Astrocyte (in vitro differentiated cells and primary cell): ENCODE measurements around the gene AKAP8L. TPM values are rescaled to one million over a fixed set of nuclear protein-coding genes. Genes with fewer than 3 reads are reported as not detected.

Experiments used
- DNase-seq: peaks from one replicate; pipeline ENCODE4 v3.0.0-alpha.2; 2010; ENCODE audit warnings: low read depth
- FAIRE-seq: peaks from 2 replicates; lab custom pipeline; 2011; peaks lifted over from hg19 to GRCh38; lab: Jason Lieb, UNC
- H2AFZ ChIP-seq: 2 replicates; pipeline ENCODE4 v1.6.0; 2012; ENCODE audit warnings: low read depth, low read length, inconsistent platforms
- H3K27ac ChIP-seq: 2 replicates; pipeline ENCODE4 v1.5.1; 2011; ENCODE audit warnings: low read depth, low read length, inconsistent platforms
- H3K27me3 ChIP-seq: 2 replicates; pipeline ENCODE4 v1.6.0; 2011; ENCODE audit warnings: low read length, inconsistent platforms; ENCODE audit not compliant: insufficient read depth
- H3K36me3 ChIP-seq: 2 replicates; pipeline ENCODE4 v1.5.1; 2011; ENCODE audit warnings: low read length, inconsistent platforms; ENCODE audit not compliant: insufficient read depth
- H3K4me1 ChIP-seq: 2 replicates; pipeline ENCODE4 v1.5.1; 2011; ENCODE audit warnings: low read length, inconsistent platforms; ENCODE audit not compliant: insufficient read depth
- H3K4me2 ChIP-seq: 2 replicates; pipeline ENCODE4 v1.6.0; 2012; ENCODE audit warnings: low read length, inconsistent platforms
- H3K4me3 ChIP-seq: 2 replicates; pipeline ENCODE4 v1.5.1; 2011; ENCODE audit warnings: low read depth, mild to moderate bottlenecking, low read length, inconsistent platforms; ENCODE audit not compliant: insufficient read depth
- H3K79me2 ChIP-seq: 2 replicates; pipeline ENCODE4 v1.6.0; 2012; ENCODE audit warnings: mild to moderate bottlenecking, low read length, inconsistent platforms; ENCODE audit not compliant: insufficient read depth
- H3K9ac ChIP-seq: 2 replicates; pipeline ENCODE4 v1.6.0; 2012; ENCODE audit warnings: mild to moderate bottlenecking, low read length, inconsistent platforms
- H3K9me3 ChIP-seq: 2 replicates; pipeline ENCODE4 v1.5.1; 2012; ENCODE audit warnings: low read depth, mild to moderate bottlenecking, low read length, inconsistent platforms; ENCODE audit not compliant: insufficient read depth
- H4K20me1 ChIP-seq: 2 replicates; pipeline ENCODE4 v1.6.0; 2012; ENCODE audit warnings: low read length, inconsistent platforms; ENCODE audit not compliant: insufficient read depth
- H3K27ac Mint-ChIP-seq: one replicate; pipeline ENCODE4 v1.8.0; 2021; ENCODE audit warnings: mild to moderate bottlenecking, mixed read lengths; ENCODE audit not compliant: unreplicated experiment
- H3K27me3 Mint-ChIP-seq: one replicate; pipeline ENCODE4 v1.8.0; 2021; ENCODE audit warnings: low read depth, mixed read lengths; ENCODE audit not compliant: unreplicated experiment
- H3K36me3 Mint-ChIP-seq: one replicate; pipeline ENCODE4 v1.8.0; 2021; ENCODE audit warnings: low read depth, mixed read lengths; ENCODE audit not compliant: unreplicated experiment
- H3K4me1 Mint-ChIP-seq: one replicate; pipeline ENCODE4 v1.8.0; 2021; ENCODE audit warnings: low read depth, mixed read lengths; ENCODE audit not compliant: unreplicated experiment
- H3K4me3 Mint-ChIP-seq: one replicate; pipeline ENCODE4 v1.8.0; 2021; ENCODE audit warnings: mild to moderate bottlenecking, moderate library complexity, mixed read lengths; ENCODE audit not compliant: unreplicated experiment
- H3K9me3 Mint-ChIP-seq: one replicate; pipeline ENCODE4 v1.8.0; 2021; ENCODE audit warnings: mild to moderate bottlenecking, mixed read lengths; ENCODE audit not compliant: unreplicated experiment
- EZH2 ChIP-seq: IDR thresholded peaks from 2 replicates; pipeline ENCODE4 v1.6.1; 2012; ENCODE audit warnings: mild to moderate bottlenecking, low read length, inconsistent platforms; ENCODE audit not compliant: insufficient read depth
- total RNA-seq: library from RNA; stranded (reverse); gene quantifications from 2 replicates; pipeline ENCODE4 v1.2.1, GENCODE V29; 2021
- TF ChIP-seq, protein P1 (sequence below): IDR thresholded peaks from 2 replicates; pipeline ENCODE4 v1.5.1; 2011; ENCODE audit warnings: low read depth, mild to moderate bottlenecking, inconsistent platforms, low read length, moderate library complexity; ENCODE audit not compliant: insufficient read depth

AKAP8L gene
- total RNA-seq, 1 donor from 2014 or later = 101 TPM

DNA sequence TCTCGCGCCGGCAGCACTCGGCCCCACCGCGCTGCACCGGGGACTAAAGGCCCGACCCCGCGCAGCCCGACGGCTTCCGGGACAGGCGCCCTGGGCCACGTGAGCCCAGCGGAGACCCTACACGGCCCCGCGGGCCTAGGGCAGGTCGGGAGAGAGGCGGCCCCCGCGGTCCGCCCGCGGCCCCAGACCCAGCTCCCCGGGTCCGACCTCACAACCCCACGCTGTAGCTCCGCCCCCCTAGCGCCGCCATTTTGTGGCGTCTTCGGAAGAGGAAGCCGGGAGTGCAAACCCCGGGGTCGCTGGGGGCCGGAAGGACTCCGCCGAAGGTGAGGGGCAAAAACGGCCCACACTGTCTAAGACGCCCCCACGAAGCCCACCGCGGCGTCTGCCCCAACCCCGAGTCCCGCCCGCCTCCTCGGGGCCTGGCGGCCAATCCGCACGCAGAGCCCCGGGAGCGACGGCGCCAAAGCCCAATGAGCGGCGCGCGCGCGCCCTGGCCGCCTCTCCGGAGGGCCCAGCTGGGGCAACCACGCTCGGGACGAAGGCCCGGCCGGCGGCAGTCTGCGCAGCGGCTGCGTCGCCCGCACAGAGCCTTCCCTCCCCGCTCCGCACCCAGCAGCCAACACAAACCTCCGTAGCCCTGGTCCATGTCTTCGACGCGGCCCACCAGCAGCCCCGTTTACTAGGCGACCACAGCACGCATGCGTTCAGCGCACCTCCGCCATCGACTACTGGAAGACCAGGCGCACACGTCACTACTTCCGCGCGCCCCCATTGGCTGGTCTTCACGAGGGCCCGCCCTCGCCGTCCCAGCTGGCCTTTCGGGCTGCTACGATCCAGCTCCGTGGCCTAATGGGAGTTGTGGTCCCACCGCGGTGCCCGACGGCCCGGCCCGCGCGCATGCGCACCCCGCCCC is 39.4 kb downstream of the AKAP8L start, which contains the start of gene AKAP8:
AKAP8 (minus strand) TSS at position 705 of the 916 bp plus-strand sequence; CDS start at position 649, 56 bp downstream.
- H3K36me3 Mint-ChIP-seq = no peaks in the 10 kb centered on the region
- peak within 1 kb of the TSS; percentile 97 for H3K4me3 Mint-ChIP-seq
- no peaks in the 10 kb centered on the region for H3K9me3 ChIP-seq
- peaks cover 55% of the 10 kb centered on the region for H3K79me2 ChIP-seq
- TF ChIP-seq EZH2 = no peak
- TF ChIP-seq, protein P1, sequence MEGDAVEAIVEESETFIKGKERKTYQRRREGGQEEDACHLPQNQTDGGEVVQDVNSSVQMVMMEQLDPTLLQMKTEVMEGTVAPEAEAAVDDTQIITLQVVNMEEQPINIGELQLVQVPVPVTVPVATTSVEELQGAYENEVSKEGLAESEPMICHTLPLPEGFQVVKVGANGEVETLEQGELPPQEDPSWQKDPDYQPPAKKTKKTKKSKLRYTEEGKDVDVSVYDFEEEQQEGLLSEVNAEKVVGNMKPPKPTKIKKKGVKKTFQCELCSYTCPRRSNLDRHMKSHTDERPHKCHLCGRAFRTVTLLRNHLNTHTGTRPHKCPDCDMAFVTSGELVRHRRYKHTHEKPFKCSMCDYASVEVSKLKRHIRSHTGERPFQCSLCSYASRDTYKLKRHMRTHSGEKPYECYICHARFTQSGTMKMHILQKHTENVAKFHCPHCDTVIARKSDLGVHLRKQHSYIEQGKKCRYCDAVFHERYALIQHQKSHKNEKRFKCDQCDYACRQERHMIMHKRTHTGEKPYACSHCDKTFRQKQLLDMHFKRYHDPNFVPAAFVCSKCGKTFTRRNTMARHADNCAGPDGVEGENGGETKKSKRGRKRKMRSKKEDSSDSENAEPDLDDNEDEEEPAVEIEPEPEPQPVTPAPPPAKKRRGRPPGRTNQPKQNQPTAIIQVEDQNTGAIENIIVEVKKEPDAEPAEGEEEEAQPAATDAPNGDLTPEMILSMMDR = no peak
- H2AFZ ChIP-seq = peak within 1 kb of the TSS; percentile 83
- no peaks in the 10 kb centered on the region for H3K9me3 Mint-ChIP-seq
- FAIRE-seq = no peak
- H3K27ac ChIP-seq = peak within 1 kb of the TSS; percentile 98
- peaks cover 3% of the 10 kb centered on the region for H3K36me3 ChIP-seq
- peak within 1 kb of the TSS; percentile 95 for H3K4me3 ChIP-seq
- H3K4me2 ChIP-seq = peak within 1 kb of the TSS; percentile 97
- H3K9ac ChIP-seq = peak within 1 kb of the TSS; percentile 96
- peaks cover 42% of the 10 kb centered on the region for H4K20me1 ChIP-seq
- no peaks in the 10 kb centered on the region for H3K27me3 ChIP-seq
- DNase-seq = peak; percentile 94
- H3K27ac Mint-ChIP-seq = peak within 1 kb of the TSS; percentile 98
- peaks cover 27% of the 10 kb centered on the region for H3K4me1 ChIP-seq
- H3K4me1 Mint-ChIP-seq = peaks cover 26% of the 10 kb centered on the region
- H3K27me3 Mint-ChIP-seq = no peaks in the 10 kb centered on the region

DNA sequence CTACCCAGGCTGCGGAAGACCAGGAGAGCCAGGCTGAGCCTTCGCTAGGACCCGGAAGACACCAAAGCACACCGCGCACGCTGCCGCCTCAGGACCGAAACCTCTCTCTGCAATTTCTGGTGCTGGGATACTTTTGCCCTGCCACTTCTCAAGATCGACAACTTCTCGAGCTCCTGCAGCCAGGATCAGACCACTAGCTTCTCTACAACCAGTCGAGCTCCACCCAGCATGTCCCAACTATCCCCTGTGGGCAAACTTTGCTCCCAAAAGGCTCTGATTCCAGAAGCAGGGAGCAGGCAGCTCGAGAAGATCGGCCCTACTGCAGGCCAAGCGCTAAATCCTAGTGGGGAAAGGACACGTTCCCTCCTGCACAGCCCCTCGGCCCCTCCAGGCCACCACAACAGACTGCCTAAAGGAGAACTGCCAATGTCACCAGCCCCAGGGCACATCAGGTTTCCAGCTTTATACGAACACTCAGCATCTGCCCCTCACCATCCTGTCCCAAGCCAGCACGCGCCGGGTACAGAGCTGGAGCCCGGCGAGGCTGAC is 40.2 kb downstream of the AKAP8L start:
- peak; percentile 16 for DNase-seq
- no peaks in the 10 kb centered on the region for H3K27me3 Mint-ChIP-seq
- peak overlapping the region; percentile 96 for H3K9ac ChIP-seq
- H3K79me2 ChIP-seq = peaks cover 62% of the 10 kb centered on the region
- H3K9me3 Mint-ChIP-seq = no peaks in the 10 kb centered on the region
- no peaks in the 10 kb centered on the region for H3K27me3 ChIP-seq
- H3K9me3 ChIP-seq = no peaks in the 10 kb centered on the region
- peaks cover 27% of the 10 kb centered on the region for H3K4me1 ChIP-seq
- H3K4me1 Mint-ChIP-seq = peaks cover 26% of the 10 kb centered on the region
- peak overlapping the region; percentile 93 for H3K4me3 Mint-ChIP-seq
- peaks cover 3% of the 10 kb centered on the region for H3K36me3 ChIP-seq
- no peak for FAIRE-seq
- H4K20me1 ChIP-seq = peaks cover 49% of the 10 kb centered on the region
- peak overlapping the region; percentile 83 for H2AFZ ChIP-seq
- H3K27ac ChIP-seq = peak overlapping the region; percentile 98
- peaks cover 3% of the 10 kb centered on the region for H3K36me3 Mint-ChIP-seq
- TF ChIP-seq EZH2 = no peak
- TF ChIP-seq, protein P1 = no peak
- peak overlapping the region; percentile 95 for H3K4me3 ChIP-seq
- H3K27ac Mint-ChIP-seq = peak overlapping the region; percentile 92
- peak overlapping the region; percentile 97 for H3K4me2 ChIP-seq
